Subcutaneous adipose tissue (tissue), 4 donors: ENCODE results near the gene C12orf57. TPM values are rescaled to one million over a fixed set of nuclear protein-coding genes. Genes with fewer than 3 reads are reported as not detected.

Experiments
- total RNA-seq, 4 donors: library from RNA; depleted of rRNA; stranded (reverse); fragments of >200 nt; gene quantifications; one replicate each; pipeline ENCODE4 v1.1.0, GENCODE V29; 2016
- TF ChIP-seq, protein P1 (sequence below): fragments of 450-650 bp; IDR thresholded peaks from one replicate; pipeline ENCODE4 v1.5.1; 2016; ENCODE audit warnings: low read depth, mild to moderate bottlenecking, control low read depth, antibody characterized with exemption, moderate library complexity

C12orf57 gene
- total RNA-seq, 4 donors from 2014 or later = 233 to 359 (median 280) TPM

GRCh38 chr12:6965714-6966113, 21.9 kb downstream of the C12orf57 start:
- TF ChIP-seq, protein P1, sequence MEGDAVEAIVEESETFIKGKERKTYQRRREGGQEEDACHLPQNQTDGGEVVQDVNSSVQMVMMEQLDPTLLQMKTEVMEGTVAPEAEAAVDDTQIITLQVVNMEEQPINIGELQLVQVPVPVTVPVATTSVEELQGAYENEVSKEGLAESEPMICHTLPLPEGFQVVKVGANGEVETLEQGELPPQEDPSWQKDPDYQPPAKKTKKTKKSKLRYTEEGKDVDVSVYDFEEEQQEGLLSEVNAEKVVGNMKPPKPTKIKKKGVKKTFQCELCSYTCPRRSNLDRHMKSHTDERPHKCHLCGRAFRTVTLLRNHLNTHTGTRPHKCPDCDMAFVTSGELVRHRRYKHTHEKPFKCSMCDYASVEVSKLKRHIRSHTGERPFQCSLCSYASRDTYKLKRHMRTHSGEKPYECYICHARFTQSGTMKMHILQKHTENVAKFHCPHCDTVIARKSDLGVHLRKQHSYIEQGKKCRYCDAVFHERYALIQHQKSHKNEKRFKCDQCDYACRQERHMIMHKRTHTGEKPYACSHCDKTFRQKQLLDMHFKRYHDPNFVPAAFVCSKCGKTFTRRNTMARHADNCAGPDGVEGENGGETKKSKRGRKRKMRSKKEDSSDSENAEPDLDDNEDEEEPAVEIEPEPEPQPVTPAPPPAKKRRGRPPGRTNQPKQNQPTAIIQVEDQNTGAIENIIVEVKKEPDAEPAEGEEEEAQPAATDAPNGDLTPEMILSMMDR = no peak

- TF ChIP-seq, protein P1 = no peak
Observed at GRCh38 chr12:6966351-6966750, 22.5 kb downstream of the C12orf57 start.

GRCh38 chr12:6967651-6968100, 23.9 kb downstream of the C12orf57 start:
- TF ChIP-seq, protein P1 = no peak

DNA sequence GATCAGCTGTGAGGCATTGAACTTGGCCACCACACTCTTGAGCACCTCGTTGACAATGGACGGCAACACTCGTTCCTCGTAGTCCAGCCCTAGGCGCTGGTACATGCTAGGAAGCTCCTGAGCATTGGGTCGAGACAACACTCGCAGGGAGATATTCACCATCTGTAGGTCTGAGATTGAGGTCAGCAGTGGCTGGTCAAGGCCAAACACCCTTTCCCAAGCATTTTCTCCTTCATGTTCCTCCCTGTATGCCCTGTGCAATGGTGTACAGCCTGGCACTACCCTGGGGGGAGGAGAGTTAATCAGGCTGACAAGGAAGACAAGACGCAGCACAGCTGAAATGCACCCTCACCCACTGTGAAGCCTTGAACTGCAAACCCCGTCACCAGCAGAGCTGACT, 24.6 kb downstream of the C12orf57 start:
- TF ChIP-seq, protein P1 = no peak

DNA sequence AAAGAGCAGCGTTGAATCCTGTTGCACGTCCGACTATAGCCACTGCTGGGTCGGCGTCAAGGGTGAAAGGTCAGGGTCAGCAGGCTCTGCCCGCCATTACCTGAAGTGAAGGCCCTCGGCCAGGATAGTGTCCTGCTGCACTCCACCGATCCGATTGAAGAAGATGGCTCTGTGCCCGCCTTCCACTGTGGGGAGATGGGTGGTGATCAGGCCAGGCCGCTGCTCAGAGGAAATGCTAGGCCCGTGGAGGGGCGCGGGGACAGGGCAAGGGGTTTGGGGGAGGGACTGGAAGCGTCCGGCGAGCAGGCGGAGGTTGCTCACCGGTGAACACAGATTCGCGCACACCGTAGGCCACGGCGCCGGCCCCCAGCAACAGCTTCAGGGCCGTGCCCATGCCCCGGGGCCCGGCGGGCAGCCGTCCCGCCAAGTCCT, 26.3 kb downstream of the C12orf57 start:
- TF ChIP-seq, protein P1 = no peak

- TF ChIP-seq, protein P1 = no peak
Observed at GRCh38 chr12:6974180-6974579, 30.4 kb downstream of the C12orf57 start.

GRCh38 chr12:6975297-6976032, 31.6 kb downstream of the C12orf57 start:
- TF ChIP-seq, protein P1 = no peak
